Stromal cell of bone marrow (primary cell): ENCODE data around the gene HDLBP.
"Not testable (repeated sequence)": the region's sequence is repeated elsewhere in the genome, so short reads cannot be mapped to it uniquely, and the experiment has no call there.

Source experiments
- DNase-seq: peaks from one replicate; pipeline ENCODE4 v3.0.0-alpha.2; 2012; ENCODE audit warnings: low read depth

The HDLBP gene

GRCh38 chr2:241339839-241340630 is 24.6 kb upstream of the HDLBP start:
- no peak for DNase-seq

GRCh38 chr2:241334813-241335212 is 19.3 kb upstream of the HDLBP start:
- no peak for DNase-seq

- no peak for DNase-seq
Measured at GRCh38 chr2:241330616-241330981, 15.1 kb upstream of the HDLBP start.

- DNase-seq, result no peak
Measured at GRCh38 chr2:241329669-241330615, 14.5 kb upstream of the HDLBP start.

GRCh38 chr2:241325257-241325656 is 9.8 kb upstream of the HDLBP start:
- no peak for DNase-seq

GRCh38 chr2:241324775-241325174 is 9.3 kb upstream of the HDLBP start:
- no peak for DNase-seq

- DNase-seq, result no peak
Measured at GRCh38 chr2:241323778-241324177, 8.3 kb upstream of the HDLBP start.

GRCh38 chr2:241321886-241322285 is 6.4 kb upstream of the HDLBP start:
- no peak for DNase-seq

GRCh38 chr2:241321033-241321432 is 5.6 kb upstream of the HDLBP start:
- DNase-seq, result no peak

- DNase-seq, result no peak
Measured at GRCh38 chr2:241320394-241320793, 4.9 kb upstream of the HDLBP start.

- not testable (repeated sequence) for DNase-seq
Measured at GRCh38 chr2:241318830-241319229, 3.4 kb upstream of the HDLBP start.

- DNase-seq, result no peak
Measured at GRCh38 chr2:241317391-241317790, 1.9 kb upstream of the HDLBP start.

- no peak for DNase-seq
Measured at GRCh38 chr2:241316825-241317224, 1.4 kb upstream of the HDLBP start.

- DNase-seq, result no peak
Measured at GRCh38 chr2:241315879-241316631, 583 bp upstream of the HDLBP start, which contains the start of gene SEPTIN2. TSS of gene SEPTIN2 (plus strand) at chr2:241315925. CDS start at chr2:241324233, 8,308 bp downstream.

GRCh38 chr2:241314226-241315092 is 1.0 kb downstream of the HDLBP start:
- DNase-seq, result no peak

- DNase-seq, result no peak
Measured at GRCh38 chr2:241313543-241314095, 1.9 kb downstream of the HDLBP start.

- DNase-seq, result no peak
Measured at GRCh38 chr2:241312082-241312481, 3.4 kb downstream of the HDLBP start.

- no peak for DNase-seq
Measured at GRCh38 chr2:241310917-241311566, 4.4 kb downstream of the HDLBP start.

GRCh38 chr2:241309684-241310117 is 5.8 kb downstream of the HDLBP start:
- no peak for DNase-seq

- no peak for DNase-seq
Measured at GRCh38 chr2:241308832-241309500, 6.5 kb downstream of the HDLBP start.
